Liver (tissue), 3 donors: ENCODE measurements around the gene CAPN7.

Source experiments
- ATF3 ChIP-seq: IDR thresholded peaks from 2 replicates; pipeline ENCODE4 v1.6.1; 2016; ENCODE audit warnings: antibody characterized with exemption
- CTCF ChIP-seq: fragments of 150-350 bp; IDR thresholded peaks from 2 replicates; pipeline ENCODE4 v1.5.1; 2017; ENCODE audit warnings: improper control_type of control experiment, low read depth, low read length; ENCODE audit not compliant: missing input control
- EGR1 ChIP-seq, 2 donors: IDR thresholded peaks; 2 replicates each; pipeline ENCODE4 v1.6.1; 2016 to 2018; ENCODE audit warnings: antibody characterized with exemption in 2 of 2, low read depth in 2 of 2
- GABPA ChIP-seq, 2 donors: IDR thresholded peaks in 1 of 2; conservative IDR thresholded peaks in 1 of 2; 2 replicates each; pipeline ENCODE4 v1.6.1; 2016; ENCODE audit warnings: antibody characterized with exemption in 2 of 2, mild to moderate bottlenecking in 1 of 2, moderate library complexity in 1 of 2
- JUND ChIP-seq, 2 donors: IDR thresholded peaks; 2 replicates each; pipeline ENCODE4 v1.6.1; 2016; ENCODE audit warnings: antibody characterized with exemption in 2 of 2
- MAX ChIP-seq: IDR thresholded peaks from 2 replicates; pipeline ENCODE4 v1.6.1; 2016; ENCODE audit warnings: antibody characterized with exemption
- NR2F2 ChIP-seq: IDR thresholded peaks from 2 replicates; pipeline ENCODE4 v1.6.1; 2016; ENCODE audit warnings: antibody characterized with exemption
- RAD21 ChIP-seq, 2 donors: IDR thresholded peaks; 2 replicates each; pipeline ENCODE4 v1.6.1; 2016; ENCODE audit warnings: antibody characterized with exemption in 2 of 2, mild to moderate bottlenecking in 2 of 2
- REST ChIP-seq: IDR thresholded peaks from 2 replicates; pipeline ENCODE4 v1.6.1; 2016; ENCODE audit warnings: antibody characterized with exemption, mild to moderate bottlenecking
- SP1 ChIP-seq: IDR thresholded peaks from 2 replicates; pipeline ENCODE4 v1.6.1; 2018; ENCODE audit warnings: antibody characterized with exemption, mild to moderate bottlenecking
- YY1 ChIP-seq: IDR thresholded peaks from 2 replicates; pipeline ENCODE4 v1.6.1; 2016; ENCODE audit warnings: antibody characterized with exemption, mild to moderate bottlenecking
- ZBTB33 ChIP-seq: IDR thresholded peaks from 2 replicates; pipeline ENCODE4 v1.6.1; 2016; ENCODE audit warnings: antibody characterized with exemption
- donor health status: healthy.
- donor health status: healthy.

GRCh38 chr3:15256861-15257341 lies 50.9 kb downstream of the CAPN7 start:
- TF ChIP-seq CTCF = no peak
- TF ChIP-seq SP1 = no peak
- no peak for TF ChIP-seq NR2F2
- TF ChIP-seq ZBTB33 = no peak
- no peak for TF ChIP-seq MAX
- no peak for TF ChIP-seq YY1
- no peak for TF ChIP-seq GABPA (IDR thresholded peaks at IDR 0.05 in 1 of 2, conservative IDR thresholded peaks at IDR 0.05 in 1 of 2)
- no peak for TF ChIP-seq RAD21 (IDR thresholded peaks at IDR 0.05)
- TF ChIP-seq JUND (IDR thresholded peaks at IDR 0.05) = no peak
- no peak for TF ChIP-seq REST
- TF ChIP-seq EGR1 (IDR thresholded peaks at IDR 0.05; ENCODE audit: low read depth in 2 of 2) = no peak
- TF ChIP-seq ATF3 = no peak
